GM12872 (cell line): Measurements from ENCODE around the gene ENTREP1.

ENCODE experiments used
- CTCF ChIP-seq: IDR thresholded peaks from 3 replicates; pipeline ENCODE4 v1.5.1; 2011; ENCODE audit warnings: low read depth, mild to moderate bottlenecking, low read length, moderate library complexity; ENCODE audit not compliant: insufficient read depth

ENTREP1 gene

GRCh38 chr9:69355232-69355631, 30.2 kb downstream of the ENTREP1 start:
- no peak for TF ChIP-seq CTCF

- TF ChIP-seq CTCF: no peak
Measured at GRCh38 chr9:69357030-69357775, 32.2 kb downstream of the ENTREP1 start.

GRCh38 chr9:69357821-69358220, 32.8 kb downstream of the ENTREP1 start:
- TF ChIP-seq CTCF: no peak

GRCh38 chr9:69363191-69363590, 38.2 kb downstream of the ENTREP1 start:
- TF ChIP-seq CTCF: no peak

- TF ChIP-seq CTCF: no peak
Measured at GRCh38 chr9:69364510-69365150, 39.6 kb downstream of the ENTREP1 start.

GRCh38 chr9:69370430-69370829, 45.4 kb downstream of the ENTREP1 start:
- no peak for TF ChIP-seq CTCF

- TF ChIP-seq CTCF: no peak
Measured at GRCh38 chr9:69371001-69371400, 46.0 kb downstream of the ENTREP1 start.
